COLO829 (cell line): ENCODE results near the gene OPRL1.
"Not testable (repeated sequence)": the region's sequence is repeated elsewhere in the genome, so short reads cannot be mapped to it uniquely, and the experiment has no call there.

ENCODE experiments used
- DNase-seq: peaks from one replicate; pipeline ENCODE4 v3.0.0; 2012; ENCODE audit warnings: low spot score

OPRL1 gene

DNA sequence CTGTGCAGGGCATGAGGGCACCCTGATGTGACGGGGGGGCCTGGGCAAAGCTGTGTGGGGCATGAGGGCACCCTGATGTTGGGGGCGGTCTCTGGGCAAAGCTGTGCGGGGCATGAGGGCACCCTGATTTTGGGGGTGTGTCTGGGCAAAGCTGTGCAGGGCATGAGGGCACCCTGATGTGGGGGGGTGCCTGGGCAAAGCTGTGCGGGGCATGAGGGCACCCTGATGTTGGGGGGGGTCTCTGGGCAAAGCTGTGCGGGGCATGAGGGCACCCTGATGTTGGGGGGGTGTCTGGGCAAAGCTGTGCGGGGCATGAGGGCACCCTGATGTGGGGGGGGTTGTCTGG lies 37.5 kb downstream of the OPRL1 start:
- not testable (repeated sequence) for DNase-seq

- DNase-seq = no peak
These were observed 39.4 kb downstream of the OPRL1 start for GRCh38 chr20:64119301-64119680.

- no peak for DNase-seq
These were observed 39.9 kb downstream of the OPRL1 start for GRCh38 chr20:64119681-64120341.

- DNase-seq = no peak
These were observed 41.7 kb downstream of the OPRL1 start for GRCh38 chr20:64121586-64121985.

DNA sequence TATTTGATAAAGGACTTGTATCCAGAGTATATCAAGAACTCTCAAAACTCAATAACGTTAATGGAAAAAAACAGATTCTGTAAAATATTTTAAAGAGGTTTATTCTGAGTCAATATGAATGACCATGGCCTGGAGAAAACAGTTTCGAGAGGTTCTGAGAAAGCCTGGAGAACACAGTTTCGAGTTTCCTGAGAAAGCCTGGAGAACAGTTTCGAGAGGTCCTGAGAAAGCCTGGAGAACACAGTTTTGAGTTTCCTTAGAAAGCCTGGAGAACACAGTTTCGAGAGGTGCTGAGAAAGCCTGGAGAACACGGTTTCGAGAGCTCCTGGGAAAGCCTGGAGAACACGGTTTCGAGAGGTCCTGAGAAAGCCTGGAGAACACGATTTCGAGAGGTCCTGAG lies 43.0 kb downstream of the OPRL1 start:
- DNase-seq = not testable (repeated sequence)

GRCh38 chr20:64123517-64123916 lies 43.6 kb downstream of the OPRL1 start:
- not testable (repeated sequence) for DNase-seq

- no peak for DNase-seq
These were observed 49.4 kb downstream of the OPRL1 start for GRCh38 chr20:64129146-64129782.

- DNase-seq = no peak
These were observed 50.4 kb downstream of the OPRL1 start for GRCh38 chr20:64130271-64130670.

DNA sequence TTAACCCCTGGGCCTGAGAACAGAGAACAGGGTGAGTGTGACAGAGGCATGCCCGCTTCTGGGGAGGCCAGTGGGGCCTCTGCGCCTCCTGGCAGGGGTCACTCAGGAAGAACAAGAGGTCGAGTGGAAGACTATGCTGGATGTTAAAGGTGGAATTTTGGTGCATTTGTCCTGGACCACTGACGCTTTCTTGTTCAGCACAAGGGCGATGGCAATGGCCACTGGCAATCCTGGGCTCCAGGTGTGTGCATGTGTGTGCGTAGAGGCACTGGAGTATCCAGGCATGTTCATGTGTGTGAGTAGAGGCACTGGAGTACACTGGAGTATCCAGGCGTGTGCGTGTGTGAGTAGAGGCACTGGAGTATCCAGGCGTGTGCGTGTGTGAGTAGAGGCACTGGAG lies 51.0 kb downstream of the OPRL1 start:
- no peak for DNase-seq

DNA sequence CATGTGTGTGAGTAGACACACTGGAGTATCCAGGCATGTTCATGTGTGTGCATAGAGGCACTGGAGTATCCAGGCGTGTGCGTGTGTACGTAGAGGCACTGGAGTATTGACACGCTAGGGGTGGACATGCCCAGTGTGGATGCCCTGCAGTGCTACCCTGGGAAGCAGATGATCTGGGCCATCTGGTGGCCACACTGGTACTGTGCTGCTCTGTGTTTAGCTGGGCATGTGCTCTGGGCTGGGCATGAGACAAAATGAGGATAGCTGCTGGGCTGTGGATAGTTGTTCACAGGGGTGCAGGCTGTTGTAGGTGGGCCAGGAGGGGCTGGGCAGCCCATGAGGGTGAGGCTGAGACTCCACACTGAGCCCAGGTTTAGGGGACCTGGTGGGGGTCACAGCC lies 51.5 kb downstream of the OPRL1 start:
- peak; percentile 69 for DNase-seq

- DNase-seq = no peak
These were observed 54.1 kb downstream of the OPRL1 start for GRCh38 chr20:64133951-64134407.

- DNase-seq = not testable (repeated sequence)
These were observed 54.9 kb downstream of the OPRL1 start for GRCh38 chr20:64134744-64135143.

GRCh38 chr20:64136004-64136710 lies 56.3 kb downstream of the OPRL1 start:
- no peak for DNase-seq

GRCh38 chr20:64137598-64138031 lies 57.7 kb downstream of the OPRL1 start:
- DNase-seq = no peak

GRCh38 chr20:64138276-64138815 lies 58.5 kb downstream of the OPRL1 start:
- DNase-seq = no peak

DNA sequence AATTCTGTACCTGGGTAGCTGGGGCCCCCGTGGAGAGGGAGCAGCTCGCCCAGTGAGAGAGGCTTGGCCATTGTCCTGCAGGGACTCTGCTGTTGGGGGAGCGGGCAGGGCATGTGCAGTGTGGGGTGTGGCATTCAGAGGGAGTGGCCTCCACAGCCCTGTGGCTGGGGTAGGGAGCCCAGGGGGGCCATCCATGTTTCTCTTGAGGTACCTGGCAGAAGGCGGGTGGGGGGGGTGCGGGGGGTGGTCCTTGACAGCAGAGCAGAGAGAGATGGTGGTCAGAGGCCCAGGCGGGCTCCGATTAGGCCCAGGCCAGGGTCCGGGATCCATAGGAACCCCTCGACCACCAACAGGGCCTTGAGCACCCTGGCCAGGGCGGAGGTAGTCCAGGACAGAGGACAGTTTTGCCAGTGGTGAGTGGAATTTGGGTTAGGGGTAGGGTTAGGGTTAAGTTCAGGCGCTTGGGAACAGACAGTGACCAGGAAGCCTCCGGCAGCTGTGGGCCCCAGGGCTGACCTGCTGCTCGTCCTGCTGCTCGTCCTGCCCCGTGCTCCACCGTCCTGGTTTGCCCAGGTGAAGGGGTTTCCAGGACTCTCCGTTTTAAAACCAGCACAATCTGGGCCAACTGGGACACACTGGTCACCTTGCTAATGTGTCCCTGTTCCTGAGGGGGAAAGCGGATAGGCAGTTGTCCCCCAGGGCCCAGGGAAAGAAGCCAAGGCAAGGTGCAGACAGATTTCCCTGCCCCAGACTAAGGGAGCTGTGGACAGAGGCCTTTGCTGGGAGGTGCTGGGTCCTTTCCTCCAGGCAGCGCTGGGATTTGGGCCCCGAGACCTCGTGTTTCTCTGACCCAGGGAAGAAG lies 59.5 kb downstream of the OPRL1 start:
- DNase-seq = no peak

GRCh38 chr20:64140061-64140931 lies 60.4 kb downstream of the OPRL1 start:
- DNase-seq = no peak

DNA sequence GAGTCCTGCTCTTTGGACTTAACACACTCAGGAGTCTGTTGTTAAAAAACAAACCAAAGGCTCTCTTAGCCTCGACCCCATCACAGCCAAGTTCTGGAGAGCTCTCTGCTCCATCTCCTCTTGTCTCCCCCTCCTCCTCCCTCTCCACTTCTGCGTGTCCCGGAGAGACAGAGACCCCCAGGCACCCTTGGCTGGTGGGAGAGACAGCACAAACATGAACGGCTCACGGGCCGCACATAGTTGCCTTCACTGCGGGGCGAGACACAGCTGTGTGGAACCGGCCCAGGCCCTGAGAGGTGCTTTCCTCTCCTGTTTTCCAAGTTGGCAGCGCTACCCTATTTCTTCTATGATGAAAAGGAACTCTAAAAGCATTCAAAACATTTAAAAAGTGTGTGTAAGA lies 61.1 kb downstream of the OPRL1 start:
- no peak for DNase-seq

GRCh38 chr20:64142590-64142989 lies 62.7 kb downstream of the OPRL1 start:
- no peak for DNase-seq

DNA sequence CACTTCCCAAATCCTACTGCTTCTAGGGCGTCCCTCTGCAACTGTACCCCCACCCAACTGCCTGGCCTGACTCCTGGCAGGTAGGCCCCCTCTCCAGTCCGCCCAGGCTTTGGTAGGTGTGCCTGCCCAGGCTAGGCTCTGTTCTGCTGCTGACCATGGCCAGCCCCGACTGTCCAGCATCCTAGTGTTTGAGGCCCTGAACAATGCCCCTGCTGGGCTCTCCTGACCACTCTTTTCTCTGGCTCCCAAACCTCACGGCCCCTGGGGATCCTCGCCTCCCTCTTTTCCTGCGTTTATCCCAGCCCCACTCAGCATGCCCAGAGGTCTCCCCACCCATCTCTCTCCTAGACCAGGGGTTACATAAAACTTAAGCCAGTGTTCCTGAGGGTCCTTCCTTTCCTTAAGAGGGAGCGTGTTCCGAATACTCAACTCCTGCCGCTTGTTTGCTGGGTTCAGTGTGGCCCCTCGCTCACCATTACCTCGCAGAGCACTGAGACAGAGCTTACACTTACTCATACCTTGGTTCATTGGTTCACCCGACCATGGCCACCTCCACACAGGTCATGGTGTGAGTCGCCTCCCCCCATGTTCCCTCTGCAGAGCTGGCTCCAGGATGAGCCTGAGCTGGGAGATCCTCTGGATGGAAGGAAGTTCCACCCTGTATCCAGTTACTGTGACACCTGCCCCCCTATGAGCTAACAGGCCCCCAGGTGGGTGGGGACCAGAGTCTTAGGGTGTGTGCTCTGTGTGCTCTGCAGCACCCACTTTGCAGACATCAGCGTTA lies 63.3 kb downstream of the OPRL1 start:
- no peak for DNase-seq
